Esophagus muscularis mucosa (tissue), 4 donors: ENCODE data around the gene NME8. TPM values are rescaled to one million over a fixed set of nuclear protein-coding genes. Genes with fewer than 3 reads are reported as not detected.

Experiments
- DNase-seq: peaks from one replicate; pipeline ENCODE4 v3.0.0-alpha.2; 2017; ENCODE audit errors: extremely low spot score
- H3K27ac ChIP-seq, 4 donors: fragments of 200-600 bp; sonication (generic); replicated peaks in 1 of 4; 1 replicate in 3 of 4; 2 replicates in 1 of 4; pipeline ENCODE4 v1.5.1; 2016 to 2019; ENCODE audit warnings: mild to moderate bottlenecking in 1 of 4
- H3K27me3 ChIP-seq, 4 donors: fragments of 200-600 bp; sonication (generic); one replicate each; pipeline versions ENCODE4 v1.5.1 to v1.6.0; 2016 to 2019
- H3K36me3 ChIP-seq, 4 donors: fragments of 200-600 bp; sonication (generic); one replicate each; pipeline ENCODE4 v1.5.1; 2016 to 2019
- H3K4me1 ChIP-seq, 4 donors: fragments of 200-600 bp; sonication (generic); one replicate each; pipeline ENCODE4 v1.5.1; 2016 to 2019
- H3K4me3 ChIP-seq, 4 donors: fragments of 200-600 bp; sonication (generic); 1 replicate in 2 of 4; 2 replicates in 2 of 4; pipeline ENCODE4 v1.5.1; 2016 to 2019; ENCODE audit warnings: mild to moderate bottlenecking in 4 of 4, moderate library complexity in 1 of 4
- H3K9me3 ChIP-seq, 4 donors: fragments of 200-600 bp; sonication (generic); 1 replicate in 3 of 4; 2 replicates in 1 of 4; pipeline ENCODE4 v1.5.1; 2016 to 2019
- EP300 ChIP-seq: sonication (generic); formaldehyde crosslinking; IDR thresholded peaks from one replicate; pipeline ENCODE4 v1.6.1; 2017; ENCODE audit warnings: antibody characterized with exemption
- POLR2A ChIP-seq: fragments of 450-650 bp; IDR thresholded peaks from one replicate; pipeline ENCODE4 v1.6.1; 2017; ENCODE audit warnings: antibody characterized with exemption, moderate library complexity, mild to moderate bottlenecking, low read depth
- POLR2AphosphoS5 ChIP-seq, 2 donors: sonication (generic); formaldehyde crosslinking; IDR thresholded peaks; one replicate each; pipeline ENCODE4 v1.6.1; 2017; ENCODE audit warnings: antibody characterized with exemption in 2 of 2
- WGBS: methylation state at CpG from one replicate; pipeline ENCODE4 v1.1.5; 2018; 5-methylcytosine and 5-hydroxymethylcytosine counted together
- intact Hi-C: fragments of 100-400 bp; cut with DNase I; formaldehyde crosslinking; loops from one replicate; pipeline ENCODE4 v1.15.1; 2023
- total RNA-seq, 4 donors: library from RNA; depleted of rRNA; stranded (reverse); fragments of >200 nt; gene quantifications; one replicate each; pipeline versions ENCODE4 v1.1.0 to v1.2.1, GENCODE V29; 2016
- TF ChIP-seq, protein P1 (sequence below), 3 experiments: fragments of 200-600 bp in 2 of 3; fragments of 450-650 bp in 1 of 3; sonication (generic) in 2 of 3; IDR thresholded peaks; one replicate each; pipeline ENCODE4 v1.5.1; 2017 to 2019; ENCODE audit warnings: antibody characterized with exemption in 3 of 3, mild to moderate bottlenecking in 2 of 3, moderate library complexity in 1 of 3

NME8 gene
- total RNA-seq, 4 donors from 2014 or later = 0.57 TPM; not detected in 3

DNA sequence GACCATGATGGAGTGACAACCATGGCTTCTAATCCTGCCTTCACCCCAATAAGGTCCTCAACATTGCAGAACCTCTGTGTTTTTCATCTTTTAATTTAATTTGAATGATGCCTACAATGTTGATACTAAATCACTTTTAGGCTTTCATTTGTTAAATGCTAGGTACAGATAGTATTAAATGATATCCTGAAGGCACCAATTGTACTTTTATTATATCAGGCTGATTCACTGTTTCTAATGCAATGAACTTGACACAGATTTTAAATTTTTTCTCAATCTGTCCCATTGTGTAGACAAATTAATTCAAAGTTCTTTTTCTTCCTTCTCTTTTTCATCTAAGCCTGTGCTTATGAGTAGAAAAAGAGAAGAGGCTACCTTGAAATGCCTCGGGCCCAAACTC, 77.2 kb downstream of the NME8 start:
- 91% methylated on average over 1 of the region's 1 CpG for WGBS
- Histone ChIP-seq H3K9me3 (peaks cover 0 to 15% (median 3%) of the 10 kb centered on the region in 4 donors), H3K27ac (no peak overlapping the region), H3K4me1 (peaks cover 5 to 36% (median 35%) of the 10 kb centered on the region in 4 donors), H3K27me3 (peaks cover 0 to 7% (median 0%) of the 10 kb centered on the region in 4 donors), H3K4me3 (no peak overlapping the region), H3K36me3 (no peaks in the 10 kb centered on the region)
- no peak for DNase-seq
- TF ChIP-seq POLR2AphosphoS5 (IDR thresholded peaks at IDR 0.05) (no peak), POLR2A (no peak), EP300 (no peak)
- TF ChIP-seq, protein P1, sequence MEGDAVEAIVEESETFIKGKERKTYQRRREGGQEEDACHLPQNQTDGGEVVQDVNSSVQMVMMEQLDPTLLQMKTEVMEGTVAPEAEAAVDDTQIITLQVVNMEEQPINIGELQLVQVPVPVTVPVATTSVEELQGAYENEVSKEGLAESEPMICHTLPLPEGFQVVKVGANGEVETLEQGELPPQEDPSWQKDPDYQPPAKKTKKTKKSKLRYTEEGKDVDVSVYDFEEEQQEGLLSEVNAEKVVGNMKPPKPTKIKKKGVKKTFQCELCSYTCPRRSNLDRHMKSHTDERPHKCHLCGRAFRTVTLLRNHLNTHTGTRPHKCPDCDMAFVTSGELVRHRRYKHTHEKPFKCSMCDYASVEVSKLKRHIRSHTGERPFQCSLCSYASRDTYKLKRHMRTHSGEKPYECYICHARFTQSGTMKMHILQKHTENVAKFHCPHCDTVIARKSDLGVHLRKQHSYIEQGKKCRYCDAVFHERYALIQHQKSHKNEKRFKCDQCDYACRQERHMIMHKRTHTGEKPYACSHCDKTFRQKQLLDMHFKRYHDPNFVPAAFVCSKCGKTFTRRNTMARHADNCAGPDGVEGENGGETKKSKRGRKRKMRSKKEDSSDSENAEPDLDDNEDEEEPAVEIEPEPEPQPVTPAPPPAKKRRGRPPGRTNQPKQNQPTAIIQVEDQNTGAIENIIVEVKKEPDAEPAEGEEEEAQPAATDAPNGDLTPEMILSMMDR (IDR thresholded peaks at IDR 0.05) = no peak
- intact Hi-C loops = no loop called here

DNA sequence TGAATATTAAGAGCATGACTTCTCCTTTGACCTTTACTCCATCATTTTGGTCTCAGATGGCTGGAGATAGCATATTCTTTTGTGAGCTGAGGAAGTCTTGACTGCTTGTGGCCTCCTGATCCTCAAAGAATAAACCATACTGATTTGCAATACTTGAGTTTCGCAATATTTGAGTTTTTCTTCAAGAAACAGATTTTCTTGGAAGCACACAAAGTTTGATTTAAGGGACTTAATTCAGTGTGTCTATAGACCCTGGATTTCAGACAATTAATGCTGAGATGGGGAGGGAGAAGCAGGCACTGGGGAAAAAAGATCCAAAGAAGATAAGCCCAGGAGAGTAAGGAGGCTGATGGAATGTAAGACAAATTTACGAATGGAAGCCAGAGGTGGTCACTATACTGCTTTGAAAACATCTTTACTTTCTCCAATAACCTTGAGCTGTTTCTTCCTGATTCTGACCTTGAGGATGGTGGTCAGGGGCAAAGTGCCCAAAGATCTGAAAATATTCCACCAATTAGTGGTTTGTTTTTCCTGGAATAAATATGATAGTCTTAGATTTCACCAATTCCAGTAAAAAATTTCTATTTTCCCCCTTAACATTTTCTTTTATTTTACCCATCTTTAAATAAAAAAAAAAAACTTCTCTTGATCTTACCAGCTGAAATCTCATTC, 79.5 kb downstream of the NME8 start:
- DNase-seq = no peak
- TF ChIP-seq POLR2A = no peak
- TF ChIP-seq, protein P1 (IDR thresholded peaks at IDR 0.05) = no peak
- TF ChIP-seq POLR2AphosphoS5 (IDR thresholded peaks at IDR 0.05) = no peak
- TF ChIP-seq EP300 = no peak
- Histone ChIP-seq H3K27me3 (no peaks in the 10 kb centered on the region), H3K4me3 (no peak overlapping the region), H3K4me1 (peaks cover 0 to 20% (median 14%) of the 10 kb centered on the region in 4 donors), H3K27ac (no peak overlapping the region), H3K36me3 (no peaks in the 10 kb centered on the region), H3K9me3 (peaks cover 0 to 15% (median 3%) of the 10 kb centered on the region in 4 donors)
- WGBS = 78% methylated on average over 2 of the region's 2 CpGs
- intact Hi-C loops = no loop called here

DNA sequence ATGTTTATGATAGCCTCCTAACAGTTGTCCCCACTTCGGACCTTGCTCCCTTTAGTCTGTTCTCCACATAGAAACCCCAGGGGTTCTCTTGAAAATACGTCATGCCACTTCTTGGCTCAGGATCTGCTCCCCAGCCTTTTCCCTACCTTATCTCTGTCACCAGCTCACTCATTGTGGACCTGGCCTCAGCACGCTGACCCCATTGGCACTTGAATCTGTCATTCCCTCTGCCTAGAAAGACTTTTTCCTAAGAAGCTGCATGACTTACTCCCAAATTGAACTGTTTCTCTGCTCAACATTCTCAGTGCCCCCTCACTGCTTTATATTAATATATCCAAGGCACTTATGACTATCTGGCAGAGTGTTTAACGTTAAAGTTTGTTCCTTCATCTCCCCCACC, 80.5 kb downstream of the NME8 start:
- DNase-seq = no peak
- intact Hi-C loops = no loop called here
- Histone ChIP-seq H3K27ac (no peak overlapping the region), H3K36me3 (no peaks in the 10 kb centered on the region), H3K9me3 (peaks cover 0 to 15% (median 3%) of the 10 kb centered on the region in 4 donors), H3K4me3 (no peak overlapping the region), H3K27me3 (no peaks in the 10 kb centered on the region), H3K4me1 (peaks cover 0 to 19% (median 8%) of the 10 kb centered on the region in 4 donors)
- TF ChIP-seq POLR2AphosphoS5 (IDR thresholded peaks at IDR 0.05) (no peak), POLR2A (no peak), EP300 (no peak)
- TF ChIP-seq, protein P1 (IDR thresholded peaks at IDR 0.05) = no peak
- 78% methylated on average over 4 of the region's 4 CpGs for WGBS

DNA sequence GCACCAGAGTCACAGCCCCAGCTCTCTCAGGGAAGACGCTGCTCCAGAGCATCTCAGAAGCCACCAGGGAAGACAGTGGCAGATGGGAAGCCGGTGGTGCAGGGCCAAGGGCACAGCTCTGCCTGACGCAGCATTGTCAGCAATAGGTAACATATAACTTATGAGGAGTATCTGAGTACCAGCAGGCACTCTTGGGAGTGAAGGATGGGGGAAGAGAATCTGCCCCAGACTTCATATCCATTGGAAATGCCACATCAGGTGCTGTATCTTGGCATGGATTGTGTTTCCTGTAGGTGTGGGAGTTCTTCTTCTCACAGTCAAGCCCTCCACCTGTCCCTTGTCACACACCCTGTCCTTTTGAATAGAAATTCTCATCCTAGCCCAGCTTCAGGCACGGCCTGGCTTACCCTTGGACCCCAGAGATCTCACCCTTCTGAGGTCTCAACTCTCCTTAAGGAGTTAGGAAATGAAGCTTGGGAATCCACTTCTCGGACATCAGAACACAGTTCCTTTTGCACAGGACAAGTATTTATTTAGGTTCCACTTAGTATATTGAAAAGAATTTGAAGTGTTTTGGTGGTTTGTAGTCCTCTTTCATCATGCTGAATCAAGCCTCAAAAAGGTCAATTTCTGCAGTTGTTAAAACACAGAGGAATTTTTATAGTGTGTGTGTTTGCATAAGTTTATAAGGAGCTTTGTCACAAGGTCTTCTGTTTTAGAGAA, 82.0 kb downstream of the NME8 start:
- Histone ChIP-seq H3K4me1 (peaks cover 0 to 6% (median 0%) of the 10 kb centered on the region in 4 donors), H3K27me3 (no peaks in the 10 kb centered on the region), H3K4me3 (no peak overlapping the region), H3K36me3 (no peaks in the 10 kb centered on the region), H3K9me3 (peaks cover 0 to 11% (median 2%) of the 10 kb centered on the region in 4 donors), H3K27ac (no peak overlapping the region)
- intact Hi-C loops = no loop called here
- WGBS = 99% methylated on average over 5 of the region's 5 CpGs
- TF ChIP-seq, protein P1 (IDR thresholded peaks at IDR 0.05) = no peak
- TF ChIP-seq POLR2AphosphoS5 (IDR thresholded peaks at IDR 0.05) (no peak), EP300 (no peak), POLR2A (no peak)
- DNase-seq = no peak
